Activated naive CD8-positive, alpha-beta T cell treated with anti-CD3 and anti-CD28 coated beads, Interleukin-2, amount 50 U/mL, for 24 hours (primary cell): ENCODE measurements around the gene SMNDC1.
"Not testable (repeated sequence)": the region's sequence is repeated elsewhere in the genome, so short reads cannot be mapped to it uniquely, and the experiment has no call there.

Experiments
- ATAC-seq: fragments of 150-1000 bp; cut with Tn5 transposase; one replicate; pipeline ENCODE4 v1.10.0; 2021
- DNase-seq: peaks from one replicate; pipeline ENCODE4 v3.0.0; 2021
- H3K27ac Mint-ChIP-seq: one replicate; pipeline ENCODE4 v1.8.0; 2021; ENCODE audit warnings: mild to moderate bottlenecking, mixed read lengths
- H3K27me3 Mint-ChIP-seq: one replicate; pipeline ENCODE4 v1.8.0; 2021; ENCODE audit warnings: mixed read lengths
- H3K36me3 Mint-ChIP-seq: one replicate; pipeline ENCODE4 v1.8.0; 2021; ENCODE audit warnings: low read depth, mixed read lengths
- H3K4me1 Mint-ChIP-seq: one replicate; pipeline ENCODE4 v1.8.0; 2021; ENCODE audit warnings: mixed read lengths
- H3K4me3 Mint-ChIP-seq: one replicate; pipeline ENCODE4 v1.8.0; 2021; ENCODE audit warnings: mild to moderate bottlenecking, moderate library complexity, mixed read lengths
- H3K9me3 Mint-ChIP-seq: one replicate; pipeline ENCODE4 v1.8.0; 2021; ENCODE audit warnings: mixed read lengths

SMNDC1 gene

GRCh38 chr10:110265573-110266193, 39.0 kb downstream of the SMNDC1 start:
- no peak for ATAC-seq
- no peaks in the 10 kb centered on the region for H3K27me3 Mint-ChIP-seq
- no peaks in the 10 kb centered on the region for H3K9me3 Mint-ChIP-seq
- H3K4me1 Mint-ChIP-seq, result peaks cover 21% of the 10 kb centered on the region
- no peak overlapping the region for H3K27ac Mint-ChIP-seq
- DNase-seq, result no peak
- H3K4me3 Mint-ChIP-seq, result no peak overlapping the region
- no peaks in the 10 kb centered on the region for H3K36me3 Mint-ChIP-seq

- Mint-ChIP-seq H3K4me3 (no peak overlapping the region), H3K27me3 (peaks cover 3% of the 10 kb centered on the region), H3K4me1 (peaks cover 2% of the 10 kb centered on the region), H3K36me3 (no peaks in the 10 kb centered on the region), H3K27ac (no peak overlapping the region), H3K9me3 (no peaks in the 10 kb centered on the region)
- DNase-seq, result no peak
- ATAC-seq, result no peak
Measured at GRCh38 chr10:110263164-110263563, 41.6 kb downstream of the SMNDC1 start.

- Mint-ChIP-seq H3K4me1 (no peaks in the 10 kb centered on the region), H3K27me3 (peaks cover 3% of the 10 kb centered on the region), H3K9me3 (peaks cover 1% of the 10 kb centered on the region), H3K36me3 (peaks cover 2% of the 10 kb centered on the region), H3K4me3 (no peak overlapping the region), H3K27ac (no peak overlapping the region)
- no peak for DNase-seq
- no peak for ATAC-seq
Measured at GRCh38 chr10:110260746-110261477, 43.8 kb downstream of the SMNDC1 start.

GRCh38 chr10:110259317-110259716, 45.4 kb downstream of the SMNDC1 start:
- no peak for ATAC-seq
- Mint-ChIP-seq H3K9me3 (peaks cover 8% of the 10 kb centered on the region), H3K27ac (no peak overlapping the region), H3K36me3 (peaks cover 17% of the 10 kb centered on the region), H3K27me3 (peaks cover 5% of the 10 kb centered on the region), H3K4me3 (no peak overlapping the region), H3K4me1 (peaks cover 5% of the 10 kb centered on the region)
- DNase-seq, result no peak

- DNase-seq (no peak), ATAC-seq (no peak)
- H3K4me3 Mint-ChIP-seq, result no peak overlapping the region
- H3K4me1 Mint-ChIP-seq, result peaks cover 13% of the 10 kb centered on the region
- H3K36me3 Mint-ChIP-seq, result peaks cover 18% of the 10 kb centered on the region
- peaks cover 8% of the 10 kb centered on the region for H3K9me3 Mint-ChIP-seq
- H3K27me3 Mint-ChIP-seq, result peaks cover 7% of the 10 kb centered on the region
- H3K27ac Mint-ChIP-seq, result no peak overlapping the region
Measured at GRCh38 chr10:110258542-110258941, 46.2 kb downstream of the SMNDC1 start.

- Mint-ChIP-seq H3K27me3 (peaks cover 7% of the 10 kb centered on the region), H3K4me3 (no peak overlapping the region), H3K9me3 (peaks cover 8% of the 10 kb centered on the region), H3K4me1 (peaks cover 40% of the 10 kb centered on the region), H3K27ac (no peak overlapping the region), H3K36me3 (peaks cover 18% of the 10 kb centered on the region)
- ATAC-seq, result no peak
- DNase-seq, result no peak
Measured at GRCh38 chr10:110254467-110254866, 50.3 kb downstream of the SMNDC1 start.

GRCh38 chr10:110252151-110252550, 52.6 kb downstream of the SMNDC1 start:
- Mint-ChIP-seq H3K36me3 (peaks cover 25% of the 10 kb centered on the region), H3K27me3 (peaks cover 5% of the 10 kb centered on the region), H3K4me1 (peaks cover 45% of the 10 kb centered on the region), H3K9me3 (peaks cover 8% of the 10 kb centered on the region), H3K4me3 (no peak overlapping the region), H3K27ac (no peak overlapping the region)
- ATAC-seq, result peak; percentile 35
- DNase-seq, result no peak

GRCh38 chr10:110251392-110251791, 53.3 kb downstream of the SMNDC1 start:
- Mint-ChIP-seq H3K27ac (peak overlapping the region; percentile 74), H3K36me3 (peaks cover 32% of the 10 kb centered on the region), H3K4me3 (peak overlapping the region; percentile 35), H3K4me1 (peaks cover 45% of the 10 kb centered on the region)
- H3K9me3 Mint-ChIP-seq, H3K27me3 Mint-ChIP-seq, DNase-seq: not testable (repeated sequence)
- ATAC-seq, result peak; percentile 82

GRCh38 chr10:110249489-110249888, 55.2 kb downstream of the SMNDC1 start:
- Mint-ChIP-seq H3K27me3 (peaks cover 14% of the 10 kb centered on the region), H3K4me1 (peaks cover 42% of the 10 kb centered on the region), H3K36me3 (peaks cover 25% of the 10 kb centered on the region)
- not testable (repeated sequence) for H3K4me3 Mint-ChIP-seq, H3K9me3 Mint-ChIP-seq, H3K27ac Mint-ChIP-seq, DNase-seq
- ATAC-seq, result peak; percentile 75

- DNase-seq, H3K27ac Mint-ChIP-seq, H3K9me3 Mint-ChIP-seq, H3K4me3 Mint-ChIP-seq, ATAC-seq: not testable (repeated sequence)
- Mint-ChIP-seq H3K27me3 (peaks cover 10% of the 10 kb centered on the region), H3K4me1 (peaks cover 33% of the 10 kb centered on the region), H3K36me3 (peaks cover 22% of the 10 kb centered on the region)
Measured at GRCh38 chr10:110247833-110248232, 56.9 kb downstream of the SMNDC1 start.

GRCh38 chr10:110244550-110244949, 60.2 kb downstream of the SMNDC1 start:
- Mint-ChIP-seq H3K4me3 (no peak overlapping the region), H3K27ac (no peak overlapping the region), H3K4me1 (peaks cover 25% of the 10 kb centered on the region), H3K9me3 (no peaks in the 10 kb centered on the region), H3K27me3 (peaks cover 10% of the 10 kb centered on the region), H3K36me3 (peaks cover 24% of the 10 kb centered on the region)
- no peak for ATAC-seq
- no peak for DNase-seq

- Mint-ChIP-seq H3K27ac (no peak overlapping the region), H3K36me3 (peaks cover 32% of the 10 kb centered on the region), H3K27me3 (peaks cover 9% of the 10 kb centered on the region), H3K4me3 (no peak overlapping the region), H3K4me1 (peaks cover 19% of the 10 kb centered on the region), H3K9me3 (no peaks in the 10 kb centered on the region)
- ATAC-seq (no peak), DNase-seq (no peak)
Measured at GRCh38 chr10:110242511-110242910, 62.2 kb downstream of the SMNDC1 start.

GRCh38 chr10:110241841-110242240, 62.9 kb downstream of the SMNDC1 start:
- peaks cover 6% of the 10 kb centered on the region for H3K27me3 Mint-ChIP-seq
- H3K27ac Mint-ChIP-seq, result no peak overlapping the region
- peaks cover 3% of the 10 kb centered on the region for H3K9me3 Mint-ChIP-seq

GRCh38 chr10:110241407-110241806, 63.3 kb downstream of the SMNDC1 start:
- Mint-ChIP-seq H3K27ac (no peak overlapping the region), H3K4me3 (no peak overlapping the region), H3K4me1 (peaks cover 19% of the 10 kb centered on the region), H3K36me3 (peaks cover 29% of the 10 kb centered on the region), H3K27me3 (peaks cover 5% of the 10 kb centered on the region), H3K9me3 (peaks cover 3% of the 10 kb centered on the region)
- DNase-seq (no peak), ATAC-seq (no peak)

More at GRCh38 chr10:110241841-110242240, 62.9 kb downstream of the SMNDC1 start:
- H3K36me3 Mint-ChIP-seq, result peaks cover 34% of the 10 kb centered on the region
- ATAC-seq (no peak), DNase-seq (no peak)
- no peak overlapping the region for H3K4me3 Mint-ChIP-seq
- H3K4me1 Mint-ChIP-seq, result peaks cover 19% of the 10 kb centered on the region
